ENCODE results near the gene NTM. TPM values are rescaled to one million over a fixed set of nuclear protein-coding genes. Genes with fewer than 3 reads are reported as not detected.

NTM gene
- total RNA-seq, 1 experiment from 2014 or later, result 9.9 TPM

- Histone ChIP-seq H2BK12ac (ENCODE audit: insufficient read length, low read depth, low read length) (no peak overlapping the region), H3K4ac (ENCODE audit: low read depth, low read length) (no peak overlapping the region), H3K79me2 (ENCODE audit: insufficient read depth, low read length) (no peaks in the 10 kb centered on the region), H3K79me1 (ENCODE audit: insufficient read depth, low read depth, low read length, poor library complexity, severe bottlenecking) (no peaks in the 10 kb centered on the region), H3K4me2 (ENCODE audit: insufficient read depth, insufficient read length, low read length) (no peak overlapping the region), H4K5ac (ENCODE audit: insufficient read length, low read depth, low read length) (no peak overlapping the region), H3K27me3 (ENCODE audit: insufficient read depth, low read length) (no peaks in the 10 kb centered on the region), H3K9ac (ENCODE audit: extremely low read depth, insufficient read length, low read length) (no peak overlapping the region), H3K27ac (ENCODE audit: insufficient read length, low read depth, low read length) (no peak overlapping the region), H2BK120ac (ENCODE audit: low read depth, low read length, poor library complexity, severe bottlenecking) (no peak overlapping the region), H2BK5ac (ENCODE audit: insufficient read length, low read length) (no peak overlapping the region), H4K20me1 (ENCODE audit: control insufficient read depth, insufficient read depth, insufficient read length) (no peaks in the 10 kb centered on the region), H3K14ac (ENCODE audit: insufficient read depth, low read length) (no peak overlapping the region), H3T11ph (ENCODE audit: low read length) (no peak overlapping the region), H3K18ac (ENCODE audit: insufficient read length, low read depth, low read length) (no peak overlapping the region), H3K23ac (ENCODE audit: insufficient read length, low read depth, low read length) (no peak overlapping the region), H4K8ac (replicated peaks; ENCODE audit: insufficient read length, low read depth, low read length) (no peak overlapping the region), H3K56ac (ENCODE audit: insufficient read length, low read depth, low read length) (no peak overlapping the region), H4K91ac (ENCODE audit: insufficient read length, low read depth, low read length) (no peak overlapping the region), H2AK5ac (ENCODE audit: insufficient read length, low read length) (no peak overlapping the region), H2AFZ (ENCODE audit: low read length) (no peak overlapping the region), H2BK20ac (ENCODE audit: low read depth, low read length, poor library complexity, severe bottlenecking) (no peak overlapping the region), H2BK15ac (ENCODE audit: low read depth, low read length) (no peak overlapping the region), H3K4me1 (ENCODE audit: insufficient read depth, low read length) (peaks cover 6% of the 10 kb centered on the region; the same call in 1 of the 2 replicates), H3K9me3 (ENCODE audit: control insufficient read depth, low read depth, low read length) (no peaks in the 10 kb centered on the region), H3K23me2 (ENCODE audit: insufficient read length, low read depth, low read length, poor library complexity, severe bottlenecking) (no peaks in the 10 kb centered on the region)
- no peak overlapping the region for H3K27ac Mint-ChIP-seq
- TF ChIP-seq CTCF (conservative IDR thresholded peaks at IDR 0.05), result no peak
- no peaks in the 10 kb centered on the region for H3K27me3 Mint-ChIP-seq (ENCODE audit: low read depth)
- DNase-seq, result no peak
- no peaks in the 10 kb centered on the region for H3K9me3 Mint-ChIP-seq
- peaks cover 0 to 5% (median 4%) of the 10 kb centered on the region in 3 experiments; a peak in 2 of 7 replicates for H3K36me3 Mint-ChIP-seq (ENCODE audit: insufficient read depth in 1 of 3, low read depth in 3 of 3)
- H3K4me3 Mint-ChIP-seq, result no peak overlapping the region
- H3K4me1 Mint-ChIP-seq, result peaks cover 34 to 43% of the 10 kb centered on the region in 2 experiments
Measured at GRCh38 chr11:132047167-132047566, 676.8 kb downstream of the NTM start.
